Keratinocyte (primary cell): ENCODE data around the gene ZC3H8. TPM values are rescaled to one million over a fixed set of nuclear protein-coding genes. Genes with fewer than 3 reads are reported as not detected.

ENCODE experiments used
- DNase-seq: peaks from one replicate; pipeline ENCODE4 v3.0.0-alpha.2; 2011; ENCODE audit warnings: low read depth, missing footprints, low spot score
- FAIRE-seq: peaks from 2 replicates; lab custom pipeline; 2011; peaks lifted over from hg19 to GRCh38; lab: Jason Lieb, UNC
- H2AFZ ChIP-seq: 2 replicates; pipeline ENCODE4 v1.6.0; 2012; ENCODE audit warnings: low read length, control low read depth, inconsistent platforms; ENCODE audit not compliant: control insufficient read depth
- H3K27ac ChIP-seq: 2 replicates; pipeline ENCODE4 v1.5.1; 2011; ENCODE audit warnings: low read length; ENCODE audit not compliant: control insufficient read depth, insufficient read depth
- H3K27me3 ChIP-seq: 3 replicates; pipeline ENCODE4 v1.6.0; 2011; ENCODE audit warnings: low read length; ENCODE audit not compliant: control insufficient read depth, insufficient read depth; ENCODE audit errors: extremely low read depth
- H3K36me3 ChIP-seq, 2 experiments: 2 replicates in 1 of 2; 3 replicates in 1 of 2; pipeline ENCODE4 v1.5.1; 2011; ENCODE audit warnings: low read length in 2 of 2, mild to moderate bottlenecking in 1 of 2; ENCODE audit not compliant: control insufficient read depth in 2 of 2, insufficient read depth in 2 of 2; ENCODE audit errors: extremely low read depth in 1 of 2
- H3K4me1 ChIP-seq: 3 replicates; pipeline ENCODE4 v1.5.1; 2011; ENCODE audit warnings: low read length; ENCODE audit not compliant: control insufficient read depth, insufficient read depth; ENCODE audit errors: extremely low read depth
- H3K4me2 ChIP-seq: 3 replicates; pipeline ENCODE4 v1.6.0; 2011; ENCODE audit warnings: low read depth, low read length; ENCODE audit not compliant: control insufficient read depth, insufficient read depth; ENCODE audit errors: extremely low read depth
- H3K4me3 ChIP-seq, 3 experiments: fragments of 200-600 bp in 1 of 3; sonication (generic) in 1 of 3; 2 replicates in 2 of 3; 3 replicates in 1 of 3; pipeline ENCODE4 v1.5.1; 2011 to 2016; ENCODE audit warnings: low read length in 3 of 3, mild to moderate bottlenecking in 3 of 3, control low read depth in 2 of 3, inconsistent platforms in 1 of 3, low read depth in 1 of 3, mixed read lengths in 1 of 3, mixed run types in 1 of 3, moderate library complexity in 1 of 3; ENCODE audit not compliant: control insufficient read depth in 2 of 3, insufficient read depth in 2 of 3; ENCODE audit errors: extremely low read depth in 1 of 3
- H3K79me2 ChIP-seq: 2 replicates; pipeline ENCODE4 v1.6.0; 2012; ENCODE audit warnings: low read length; ENCODE audit not compliant: control insufficient read depth, insufficient read depth
- H3K9ac ChIP-seq: 3 replicates; pipeline ENCODE4 v1.6.0; 2011; ENCODE audit warnings: low read length; ENCODE audit not compliant: control insufficient read depth, insufficient read depth; ENCODE audit errors: extremely low read depth
- H3K9me1 ChIP-seq: 3 replicates; pipeline ENCODE4 v1.6.0; 2011; ENCODE audit warnings: low read length; ENCODE audit not compliant: control insufficient read depth, insufficient read depth; ENCODE audit errors: extremely low read depth
- H3K9me3 ChIP-seq: 2 replicates; pipeline ENCODE4 v1.5.1; 2012; ENCODE audit warnings: low read depth, low read length; ENCODE audit not compliant: control insufficient read depth
- H4K20me1 ChIP-seq: 3 replicates; pipeline ENCODE4 v1.6.0; 2011; ENCODE audit warnings: low read length; ENCODE audit not compliant: control insufficient read depth, insufficient read depth; ENCODE audit errors: extremely low read depth
- EZH2 ChIP-seq: IDR thresholded peaks from one replicate; pipeline ENCODE4 v1.6.1; 2012; ENCODE audit warnings: inconsistent platforms, mild to moderate bottlenecking, low read length, moderate library complexity
- dilution Hi-C: fragments of 300-500 bp; cut with MboI; formaldehyde crosslinking; loops from one replicate; pipeline ENCODE4 v1.7.0; 2020; ENCODE audit warnings: low sequenced_read_pairs; ENCODE audit not compliant: extremely low pct_ligation_motif_present
- polyA minus RNA-seq, 3 experiments: library from RNA; depleted of rRNA, polyadenylated mRNA; stranded (reverse); fragments of >200 nt; gene quantifications; 1 replicate in 1 of 3; 2 replicates in 1 of 3; 3 replicates in 1 of 3; pipeline ENCODE4 v1.2.3, GENCODE V29; 2011
- polyA plus RNA-seq, 5 experiments: library from polyadenylated mRNA; depleted of rRNA in 3 of 5; stranded (reverse) in 3 of 5; stranded (forward) in 1 of 5; unstranded in 1 of 5; fragments of >200 nt; gene quantifications; 1 replicate in 1 of 5; 2 replicates in 3 of 5; 3 replicates in 1 of 5; pipeline versions ENCODE4 v1.2.1 to v1.2.3, GENCODE V29; 2011 to 2012; ENCODE audit warnings: missing spikeins in 2 of 5, low read depth in 1 of 5, low replicate concordance in 1 of 5
- TF ChIP-seq, protein P1 (sequence below), 3 experiments: IDR thresholded peaks in 1 of 3; conservative IDR thresholded peaks in 1 of 3; optimal IDR thresholded peaks in 1 of 3; 2 replicates in 2 of 3; 3 replicates in 1 of 3; pipeline versions ENCODE3 to v1.5.1; 2011; ENCODE audit warnings: low read length in 3 of 3, mild to moderate bottlenecking in 3 of 3, moderate library complexity in 2 of 3, control low read depth in 1 of 3, inconsistent platforms in 1 of 3; ENCODE audit not compliant: insufficient read depth in 2 of 3; ENCODE audit errors: extremely low read depth in 1 of 3

Gene ZC3H8
- polyA plus RNA-seq, result 7.1 to 11.4 TPM (median 7.5 TPM) in 3 replicates
- 85.9 TPM for polyA plus RNA-seq (2011; ENCODE audit: low read depth)
- 6.0 and 9.7 TPM in 2 replicates for polyA plus RNA-seq (2011; cell fraction: cytosol; rRNA removed)
- polyA plus RNA-seq (2011; cell fraction: nucleus; rRNA removed), result 10.7 and 16.7 TPM in 2 replicates
- polyA plus RNA-seq (2012; ENCODE audit: low replicate concordance), result 10.7 and 11.1 TPM in 2 replicates
- polyA minus RNA-seq, result 1.1 to 5.8 TPM (median 2.2 TPM) in 3 replicates
- 2.1 TPM for polyA minus RNA-seq (2011; cell fraction: cytosol; rRNA and poly(A)+ RNA removed)
- polyA minus RNA-seq (2011; cell fraction: nucleus; rRNA and poly(A)+ RNA removed), result 2.4 and 4.7 TPM in 2 replicates

- DNase-seq (peak; percentile 44), FAIRE-seq (no peak)
- Histone ChIP-seq H3K9me1 (no peaks in the 10 kb centered on the region), H3K4me2 (peak within 1 kb of the TSS; percentile 96), H3K79me2 (peaks cover 22% of the 10 kb centered on the region), H3K27ac (peak within 1 kb of the TSS; percentile 68), H3K9me3 (no peaks in the 10 kb centered on the region), H3K4me1 (peaks cover 13% of the 10 kb centered on the region), H3K27me3 (no peaks in the 10 kb centered on the region), H3K4me3 (peak within 1 kb of the TSS; percentile 84 to 98 (median 89)), H4K20me1 (no peaks in the 10 kb centered on the region), H3K36me3 (no peaks in the 10 kb centered on the region), H2AFZ (peak within 1 kb of the TSS; percentile 90), H3K9ac (peak within 1 kb of the TSS; percentile 78)
- no peak for TF ChIP-seq EZH2
- TF ChIP-seq, protein P1, sequence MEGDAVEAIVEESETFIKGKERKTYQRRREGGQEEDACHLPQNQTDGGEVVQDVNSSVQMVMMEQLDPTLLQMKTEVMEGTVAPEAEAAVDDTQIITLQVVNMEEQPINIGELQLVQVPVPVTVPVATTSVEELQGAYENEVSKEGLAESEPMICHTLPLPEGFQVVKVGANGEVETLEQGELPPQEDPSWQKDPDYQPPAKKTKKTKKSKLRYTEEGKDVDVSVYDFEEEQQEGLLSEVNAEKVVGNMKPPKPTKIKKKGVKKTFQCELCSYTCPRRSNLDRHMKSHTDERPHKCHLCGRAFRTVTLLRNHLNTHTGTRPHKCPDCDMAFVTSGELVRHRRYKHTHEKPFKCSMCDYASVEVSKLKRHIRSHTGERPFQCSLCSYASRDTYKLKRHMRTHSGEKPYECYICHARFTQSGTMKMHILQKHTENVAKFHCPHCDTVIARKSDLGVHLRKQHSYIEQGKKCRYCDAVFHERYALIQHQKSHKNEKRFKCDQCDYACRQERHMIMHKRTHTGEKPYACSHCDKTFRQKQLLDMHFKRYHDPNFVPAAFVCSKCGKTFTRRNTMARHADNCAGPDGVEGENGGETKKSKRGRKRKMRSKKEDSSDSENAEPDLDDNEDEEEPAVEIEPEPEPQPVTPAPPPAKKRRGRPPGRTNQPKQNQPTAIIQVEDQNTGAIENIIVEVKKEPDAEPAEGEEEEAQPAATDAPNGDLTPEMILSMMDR (optimal IDR thresholded peaks at IDR 0.05 in 1 of 3, IDR thresholded peaks at IDR 0.05 in 1 of 3, conservative IDR thresholded peaks at IDR 0.05 in 1 of 3; ENCODE audit: extremely low read depth in 1 of 3, insufficient read depth in 2 of 3, low read length in 3 of 3), result no peak
- dilution Hi-C loops, result no loop called here
Measured at GRCh38 chr2:112254466-112255240, at the start of gene ZC3H8. Gene ZC3H8, minus strand, starts transcription at chr2:112255042. Its CDS starts 61 bp downstream, at chr2:112254981.

GRCh38 chr2:112304298-112304941 is 49.6 kb upstream of the ZC3H8 start:
- H3K27me3 ChIP-seq, result no peaks in the 10 kb centered on the region
- H3K9me1 ChIP-seq, result no peaks in the 10 kb centered on the region
- DNase-seq (no peak), FAIRE-seq (no peak)
- H3K9me3 ChIP-seq, result no peaks in the 10 kb centered on the region
- H2AFZ ChIP-seq, result no peak overlapping the region
- dilution Hi-C loops, result no loop called here
- no peaks in the 10 kb centered on the region for H4K20me1 ChIP-seq
- H3K9ac ChIP-seq, result no peak overlapping the region
- peaks cover 5% of the 10 kb centered on the region for H3K4me1 ChIP-seq
- no peak overlapping the region for H3K27ac ChIP-seq
- H3K4me2 ChIP-seq, result no peak overlapping the region
- TF ChIP-seq, protein P1 (optimal IDR thresholded peaks at IDR 0.05 in 1 of 3, IDR thresholded peaks at IDR 0.05 in 1 of 3, conservative IDR thresholded peaks at IDR 0.05 in 1 of 3; ENCODE audit: extremely low read depth in 1 of 3, insufficient read depth in 2 of 3, low read length in 3 of 3), result no peak
- TF ChIP-seq EZH2, result no peak
- no peak overlapping the region for H3K4me3 ChIP-seq
- H3K36me3 ChIP-seq, result no peaks in the 10 kb centered on the region
- no peaks in the 10 kb centered on the region for H3K79me2 ChIP-seq
